ENCODE results near the gene RTP3. TPM values are rescaled to one million over a fixed set of nuclear protein-coding genes. Genes with fewer than 3 reads are reported as not detected.

RTP3 gene
- total and polyA plus RNA-seq, 2 of the 4 experiments (the other 2 are of a cell fraction), result 0.18 to 0.26 TPM

DNA sequence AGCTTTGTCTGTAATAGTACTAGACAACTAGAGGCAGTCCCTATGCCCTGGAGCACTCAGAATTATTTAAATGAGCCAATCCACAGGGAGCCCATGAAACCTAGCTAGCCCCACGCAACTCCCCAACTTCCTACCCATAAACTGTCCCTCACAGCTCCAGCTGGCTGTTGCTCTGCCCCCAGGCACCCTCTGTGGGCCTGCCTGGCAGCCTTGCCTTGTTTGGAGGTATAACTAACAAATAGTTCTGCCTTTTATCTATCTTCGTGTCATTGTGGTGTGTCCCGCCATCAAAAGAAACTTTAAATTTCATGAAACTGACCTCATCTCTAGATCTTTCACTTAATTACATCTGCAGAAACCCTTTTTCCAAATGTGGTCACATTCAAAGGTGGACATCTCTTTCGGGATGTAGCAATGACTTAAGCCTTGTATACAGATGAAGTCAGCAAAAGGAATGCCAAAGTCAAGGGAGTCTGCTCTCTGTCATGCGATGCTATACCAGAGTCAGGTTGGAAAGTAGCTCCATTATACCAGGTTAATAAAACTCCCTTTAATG, 1.8 kb upstream of the RTP3 start:
- in situ Hi-C loops (cut with MboI; ENCODE audit: low sequenced_read_pairs), result loop anchor here (25.0 kb wide), 1 partner anchor 391 kb away; the partner anchor contains the start of gene PTH1R
- Histone ChIP-seq H4K20me1 (ENCODE audit: insufficient read depth, low read length) (no peaks in the 10 kb centered on the region), H2AFZ (replicated peaks; ENCODE audit: low read length, poor library complexity) (peak overlapping the region; percentile 86), H4K8ac (ENCODE audit: low read depth in 2 of 2, low read length in 2 of 2) (peak overlapping the region; percentile 98 to 100), H2BK120ac (ENCODE audit: low read depth, low read length) (peak overlapping the region; percentile 100), H4K5ac (ENCODE audit: low read depth, low read length) (peak overlapping the region; percentile 28), H2BK15ac (ENCODE audit: low read depth, low read length) (peak overlapping the region; percentile 56; the same call in 2 of the 3 replicates), H3K4me2 (ENCODE audit: low read depth, low read length) (peak overlapping the region; percentile 3; the same call in 1 of the 2 replicates), H3K4me1 (ENCODE audit: control insufficient read depth, insufficient read depth, low read length) (peaks cover 29% of the 10 kb centered on the region), H2AK9ac (replicated peaks; ENCODE audit: low read depth, low read length, poor library complexity) (peak overlapping the region; percentile 84), H3K4ac (ENCODE audit: low read depth, low read length) (peak overlapping the region; percentile 100), H3K9me1 (ENCODE audit: insufficient read depth, low read length) (peaks cover 28% of the 10 kb centered on the region), H2BK5ac (ENCODE audit: low read depth, low read length, poor library complexity, severe bottlenecking) (peak overlapping the region; percentile 99), H4K91ac (ENCODE audit: insufficient read depth, low read depth, low read length) (peak overlapping the region; percentile 88), H3K27me3 (ENCODE audit: control insufficient read depth, insufficient read depth, low read length) (no peaks in the 10 kb centered on the region), H3K9me3 (ENCODE audit: control insufficient read depth, insufficient read depth, low read length) (no peaks in the 10 kb centered on the region), H3K18ac (ENCODE audit: low read depth, low read length) (peak overlapping the region; percentile 94), H3K36me3 (ENCODE audit: control insufficient read depth, insufficient read depth, low read length) (no peaks in the 10 kb centered on the region), H3K27ac (ENCODE audit: insufficient read depth, low read length) (peak overlapping the region; percentile 90), H3K4me3 (ENCODE audit: insufficient read depth, low read depth, low read length) (no peak overlapping the region), H3K9ac (ENCODE audit: low read depth, low read length) (peak overlapping the region; percentile 39), H3K56ac (ENCODE audit: extremely low read depth, insufficient read depth, low read length) (peak overlapping the region; percentile 87), H3K79me1 (ENCODE audit: low read depth in 1 of 2, low read length in 2 of 2) (peaks cover 0 to 5% of the 10 kb centered on the region in 2 experiments; a peak in 1 of 4 replicates), H2BK20ac (ENCODE audit: low read depth, low read length) (peak overlapping the region; percentile 85), H3K23ac (ENCODE audit: low read depth, low read length) (peak overlapping the region; percentile 95), H2AK5ac (ENCODE audit: low read depth, low read length) (peak overlapping the region; percentile 46), H3K14ac (replicated peaks; ENCODE audit: low read depth, low read length) (peak overlapping the region; percentile 76)
- peak; percentile 69; the same call in 1 of the 2 replicates for TF ChIP-seq FOS (IDR thresholded peaks at IDR 0.05; ENCODE audit: low read depth, low read length)
- peak; percentile 44; the same call in 1 of the 2 replicates for TF ChIP-seq MAFK (IDR thresholded peaks at IDR 0.05; ENCODE audit: low read depth, low read length)
- no peak for TF ChIP-seq POLR2A (IDR thresholded peaks at IDR 0.05; ENCODE audit: low read depth, low read length)
- TF ChIP-seq, protein P1, sequence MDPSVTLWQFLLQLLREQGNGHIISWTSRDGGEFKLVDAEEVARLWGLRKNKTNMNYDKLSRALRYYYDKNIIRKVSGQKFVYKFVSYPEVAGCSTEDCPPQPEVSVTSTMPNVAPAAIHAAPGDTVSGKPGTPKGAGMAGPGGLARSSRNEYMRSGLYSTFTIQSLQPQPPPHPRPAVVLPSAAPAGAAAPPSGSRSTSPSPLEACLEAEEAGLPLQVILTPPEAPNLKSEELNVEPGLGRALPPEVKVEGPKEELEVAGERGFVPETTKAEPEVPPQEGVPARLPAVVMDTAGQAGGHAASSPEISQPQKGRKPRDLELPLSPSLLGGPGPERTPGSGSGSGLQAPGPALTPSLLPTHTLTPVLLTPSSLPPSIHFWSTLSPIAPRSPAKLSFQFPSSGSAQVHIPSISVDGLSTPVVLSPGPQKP (IDR thresholded peaks at IDR 0.05; ENCODE audit: borderline replicate concordance, low read depth, low read length), result no peak
- no peak for TF ChIP-seq SMC3 (IDR thresholded peaks at IDR 0.05; ENCODE audit: low read depth, low read length)
- no peak for TF ChIP-seq CHD1 (IDR thresholded peaks at IDR 0.05; ENCODE audit: low read depth, low read length)
- TF ChIP-seq CEBPB (IDR thresholded peaks at IDR 0.05; ENCODE audit: low read depth, low read length), result peak; percentile 96
- peak; percentile 43 for TF ChIP-seq RCOR1 (IDR thresholded peaks at IDR 0.05; ENCODE audit: insufficient replicate concordance, low read length)
- TF ChIP-seq BHLHE40 (IDR thresholded peaks at IDR 0.05; ENCODE audit: low read depth, low read length), result peak; percentile 48; the same call in 1 of the 2 replicates
- BruUV-seq (replicated peaks), result no TSS peak
- CTCF ChIA-PET, result interaction anchor here (0.9 to 2.3 kb wide), 3 partner anchors 62 to 133 kb away, joined by 5 to 19 read pairs (median 5); no protein-coding TSS in a partner anchor
- ATAC-seq (ENCODE audit: low read depth) (peak; percentile 88), DNase-seq (peak; percentile 95)
- intact Hi-C loops (cut with micrococcal nuclease), result no loop called here
- POLR2A ChIA-PET (ENCODE audit: unreplicated experiment), result no interaction called here
- 0% methylated on average over 2 of the region's 5 CpGs; no CpG with 5 or more reads in 1 of the 2 experiments for WGBS, 2 experiments (ENCODE audit: extremely low coverage in 2 of 2, insufficient read length in 1 of 2)
- dilution Hi-C loops (cut with HindIII; ENCODE audit: low sequenced_read_pairs, unreplicated experiment), result no loop called here

Measured in IMR-90 (cell line).